ENCODE data around the gene ASCL1.

Gene ASCL1

DNA sequence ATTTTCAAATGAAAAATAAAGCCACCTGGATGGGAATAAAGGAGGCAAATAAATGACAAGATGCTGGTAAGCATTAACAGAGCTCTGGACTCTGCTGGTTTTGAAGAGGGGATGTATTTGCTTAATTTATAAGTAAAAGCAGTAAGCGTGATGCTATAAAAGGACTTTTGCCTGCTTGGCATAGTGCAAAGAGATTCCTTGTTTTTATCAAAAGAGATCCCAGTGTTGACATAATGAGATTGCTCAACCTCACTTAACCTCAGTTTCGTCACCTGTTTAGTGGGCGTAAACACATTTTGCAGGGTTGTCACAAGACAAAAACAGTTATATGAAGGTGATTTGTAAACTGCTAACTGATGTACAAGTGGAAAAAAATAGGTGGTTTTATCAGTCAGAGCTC lies 13.8 kb downstream of the ASCL1 start:
- Histone ChIP-seq H3K4me3 (ENCODE audit: low read depth, low read length) (no peak overlapping the region), H3K36me3 (ENCODE audit: control insufficient read depth in 2 of 2, insufficient read depth in 1 of 2, low read length in 2 of 2) (no peaks in the 10 kb centered on the region), H3K4me1 (ENCODE audit: control insufficient read depth, insufficient read depth, low read length) (no peaks in the 10 kb centered on the region), H3K9me3 (ENCODE audit: control insufficient read depth, insufficient read depth, low read depth, low read length) (no peaks in the 10 kb centered on the region), H3K27ac (ENCODE audit: extremely low read depth, low read depth, low read length) (no peak overlapping the region)
- TF ChIP-seq GLIS2 (tag by site-specific recombination; IDR thresholded peaks at IDR 0.05): no peak
- TF ChIP-seq ZNF747 (tag by site-specific recombination; IDR thresholded peaks at IDR 0.05): no peak
- no peak for TF ChIP-seq ZNF514 (tag by site-specific recombination; IDR thresholded peaks at IDR 0.05)
- no peak for TF ChIP-seq ZNF518A (tag by site-specific recombination; conservative IDR thresholded peaks at IDR 0.05; ENCODE audit: low read depth)
- TF ChIP-seq ZSCAN16 (tag by site-specific recombination; IDR thresholded peaks at IDR 0.05): no peak
- TF ChIP-seq SP2 (tag by site-specific recombination; IDR thresholded peaks at IDR 0.05): no peak
- TF ChIP-seq FEZF1 (tag by site-specific recombination; IDR thresholded peaks at IDR 0.05): no peak
- TF ChIP-seq, protein P1, sequence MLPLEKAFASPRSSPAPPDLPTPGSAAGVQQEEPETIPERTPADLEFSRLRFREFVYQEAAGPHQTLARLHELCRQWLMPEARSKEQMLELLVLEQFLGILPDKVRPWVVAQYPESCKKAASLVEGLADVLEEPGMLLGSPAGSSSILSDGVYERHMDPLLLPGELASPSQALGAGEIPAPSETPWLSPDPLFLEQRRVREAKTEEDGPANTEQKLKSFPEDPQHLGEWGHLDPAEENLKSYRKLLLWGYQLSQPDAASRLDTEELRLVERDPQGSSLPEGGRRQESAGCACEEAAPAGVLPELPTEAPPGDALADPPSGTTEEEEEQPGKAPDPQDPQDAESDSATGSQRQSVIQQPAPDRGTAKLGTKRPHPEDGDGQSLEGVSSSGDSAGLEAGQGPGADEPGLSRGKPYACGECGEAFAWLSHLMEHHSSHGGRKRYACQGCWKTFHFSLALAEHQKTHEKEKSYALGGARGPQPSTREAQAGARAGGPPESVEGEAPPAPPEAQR (tag by site-specific recombination; IDR thresholded peaks at IDR 0.05): no peak
- TF ChIP-seq, protein P2, sequence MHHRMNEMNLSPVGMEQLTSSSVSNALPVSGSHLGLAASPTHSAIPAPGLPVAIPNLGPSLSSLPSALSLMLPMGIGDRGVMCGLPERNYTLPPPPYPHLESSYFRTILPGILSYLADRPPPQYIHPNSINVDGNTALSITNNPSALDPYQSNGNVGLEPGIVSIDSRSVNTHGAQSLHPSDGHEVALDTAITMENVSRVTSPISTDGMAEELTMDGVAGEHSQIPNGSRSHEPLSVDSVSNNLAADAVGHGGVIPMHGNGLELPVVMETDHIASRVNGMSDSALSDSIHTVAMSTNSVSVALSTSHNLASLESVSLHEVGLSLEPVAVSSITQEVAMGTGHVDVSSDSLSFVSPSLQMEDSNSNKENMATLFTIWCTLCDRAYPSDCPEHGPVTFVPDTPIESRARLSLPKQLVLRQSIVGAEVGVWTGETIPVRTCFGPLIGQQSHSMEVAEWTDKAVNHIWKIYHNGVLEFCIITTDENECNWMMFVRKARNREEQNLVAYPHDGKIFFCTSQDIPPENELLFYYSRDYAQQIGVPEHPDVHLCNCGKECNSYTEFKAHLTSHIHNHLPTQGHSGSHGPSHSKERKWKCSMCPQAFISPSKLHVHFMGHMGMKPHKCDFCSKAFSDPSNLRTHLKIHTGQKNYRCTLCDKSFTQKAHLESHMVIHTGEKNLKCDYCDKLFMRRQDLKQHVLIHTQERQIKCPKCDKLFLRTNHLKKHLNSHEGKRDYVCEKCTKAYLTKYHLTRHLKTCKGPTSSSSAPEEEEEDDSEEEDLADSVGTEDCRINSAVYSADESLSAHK (tag by site-specific recombination; IDR thresholded peaks at IDR 0.05): no peak
- TF ChIP-seq MYNN (tag by site-specific recombination; IDR thresholded peaks at IDR 0.05; ENCODE audit: borderline replicate concordance): no peak
- TF ChIP-seq, protein P3, sequence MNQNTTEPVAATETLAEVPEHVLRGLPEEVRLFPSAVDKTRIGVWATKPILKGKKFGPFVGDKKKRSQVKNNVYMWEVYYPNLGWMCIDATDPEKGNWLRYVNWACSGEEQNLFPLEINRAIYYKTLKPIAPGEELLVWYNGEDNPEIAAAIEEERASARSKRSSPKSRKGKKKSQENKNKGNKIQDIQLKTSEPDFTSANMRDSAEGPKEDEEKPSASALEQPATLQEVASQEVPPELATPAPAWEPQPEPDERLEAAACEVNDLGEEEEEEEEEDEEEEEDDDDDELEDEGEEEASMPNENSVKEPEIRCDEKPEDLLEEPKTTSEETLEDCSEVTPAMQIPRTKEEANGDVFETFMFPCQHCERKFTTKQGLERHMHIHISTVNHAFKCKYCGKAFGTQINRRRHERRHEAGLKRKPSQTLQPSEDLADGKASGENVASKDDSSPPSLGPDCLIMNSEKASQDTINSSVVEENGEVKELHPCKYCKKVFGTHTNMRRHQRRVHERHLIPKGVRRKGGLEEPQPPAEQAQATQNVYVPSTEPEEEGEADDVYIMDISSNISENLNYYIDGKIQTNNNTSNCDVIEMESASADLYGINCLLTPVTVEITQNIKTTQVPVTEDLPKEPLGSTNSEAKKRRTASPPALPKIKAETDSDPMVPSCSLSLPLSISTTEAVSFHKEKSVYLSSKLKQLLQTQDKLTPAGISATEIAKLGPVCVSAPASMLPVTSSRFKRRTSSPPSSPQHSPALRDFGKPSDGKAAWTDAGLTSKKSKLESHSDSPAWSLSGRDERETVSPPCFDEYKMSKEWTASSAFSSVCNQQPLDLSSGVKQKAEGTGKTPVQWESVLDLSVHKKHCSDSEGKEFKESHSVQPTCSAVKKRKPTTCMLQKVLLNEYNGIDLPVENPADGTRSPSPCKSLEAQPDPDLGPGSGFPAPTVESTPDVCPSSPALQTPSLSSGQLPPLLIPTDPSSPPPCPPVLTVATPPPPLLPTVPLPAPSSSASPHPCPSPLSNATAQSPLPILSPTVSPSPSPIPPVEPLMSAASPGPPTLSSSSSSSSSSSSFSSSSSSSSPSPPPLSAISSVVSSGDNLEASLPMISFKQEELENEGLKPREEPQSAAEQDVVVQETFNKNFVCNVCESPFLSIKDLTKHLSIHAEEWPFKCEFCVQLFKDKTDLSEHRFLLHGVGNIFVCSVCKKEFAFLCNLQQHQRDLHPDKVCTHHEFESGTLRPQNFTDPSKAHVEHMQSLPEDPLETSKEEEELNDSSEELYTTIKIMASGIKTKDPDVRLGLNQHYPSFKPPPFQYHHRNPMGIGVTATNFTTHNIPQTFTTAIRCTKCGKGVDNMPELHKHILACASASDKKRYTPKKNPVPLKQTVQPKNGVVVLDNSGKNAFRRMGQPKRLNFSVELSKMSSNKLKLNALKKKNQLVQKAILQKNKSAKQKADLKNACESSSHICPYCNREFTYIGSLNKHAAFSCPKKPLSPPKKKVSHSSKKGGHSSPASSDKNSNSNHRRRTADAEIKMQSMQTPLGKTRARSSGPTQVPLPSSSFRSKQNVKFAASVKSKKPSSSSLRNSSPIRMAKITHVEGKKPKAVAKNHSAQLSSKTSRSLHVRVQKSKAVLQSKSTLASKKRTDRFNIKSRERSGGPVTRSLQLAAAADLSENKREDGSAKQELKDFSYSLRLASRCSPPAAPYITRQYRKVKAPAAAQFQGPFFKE (tag by site-specific recombination; IDR thresholded peaks at IDR 0.05; ENCODE audit: borderline replicate concordance): no peak
- no peak for TF ChIP-seq ZBTB6 (tag by site-specific recombination; IDR thresholded peaks at IDR 0.05)
- TF ChIP-seq, protein P4, sequence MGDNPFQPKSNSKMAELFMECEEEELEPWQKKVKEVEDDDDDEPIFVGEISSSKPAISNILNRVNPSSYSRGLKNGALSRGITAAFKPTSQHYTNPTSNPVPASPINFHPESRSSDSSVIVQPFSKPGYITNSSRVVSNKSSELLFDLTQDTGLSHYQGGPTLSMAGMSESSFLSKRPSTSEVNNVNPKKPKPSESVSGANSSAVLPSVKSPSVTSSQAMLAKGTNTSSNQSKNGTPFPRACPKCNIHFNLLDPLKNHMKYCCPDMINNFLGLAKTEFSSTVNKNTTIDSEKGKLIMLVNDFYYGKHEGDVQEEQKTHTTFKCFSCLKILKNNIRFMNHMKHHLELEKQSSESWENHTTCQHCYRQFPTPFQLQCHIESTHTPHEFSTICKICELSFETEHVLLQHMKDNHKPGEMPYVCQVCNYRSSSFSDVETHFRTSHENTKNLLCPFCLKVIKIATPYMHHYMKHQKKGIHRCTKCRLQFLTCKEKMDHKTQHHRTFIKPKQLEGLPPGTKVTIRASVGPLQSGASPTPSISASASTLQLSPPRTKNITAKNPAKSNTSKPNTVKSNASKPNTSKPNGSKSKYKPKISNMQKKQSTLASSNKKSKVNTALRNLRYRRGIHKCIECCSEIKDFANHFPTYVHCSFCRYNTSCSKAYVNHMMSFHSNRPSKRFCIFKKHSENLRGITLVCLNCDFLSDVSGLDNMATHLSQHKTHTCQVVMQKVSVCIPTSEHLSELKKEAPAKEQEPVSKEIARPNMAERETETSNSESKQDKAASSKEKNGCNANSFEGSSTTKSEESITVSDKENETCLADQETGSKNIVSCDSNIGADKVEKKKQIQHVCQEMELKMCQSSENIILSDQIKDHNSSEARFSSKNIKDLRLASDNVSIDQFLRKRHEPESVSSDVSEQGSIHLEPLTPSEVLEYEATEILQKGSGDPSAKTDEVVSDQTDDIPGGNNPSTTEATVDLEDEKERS (tag by site-specific recombination; IDR thresholded peaks at IDR 0.05): no peak
- TF ChIP-seq ZNF677 (tag by site-specific recombination; IDR thresholded peaks at IDR 0.05): no peak
- no peak for TF ChIP-seq ZNF391 (tag by site-specific recombination; IDR thresholded peaks at IDR 0.05; ENCODE audit: borderline replicate concordance, low read depth)
- TF ChIP-seq ZNF670 (tag by site-specific recombination; IDR thresholded peaks at IDR 0.05; ENCODE audit: low read depth): no peak
- no peak for TF ChIP-seq ZNF560 (tag by site-specific recombination; IDR thresholded peaks at IDR 0.05; ENCODE audit: borderline replicate concordance)
- no peak for TF ChIP-seq ZNF768 (tag by site-specific recombination; IDR thresholded peaks at IDR 0.05)
- ChIA-PET POLR2A (no interaction called here), CTCF (no interaction called here)

Data from HEK293 (cell line).